Measurements from ENCODE around the gene VPS33B.
"Not testable (repeated sequence)": the region's sequence is repeated elsewhere in the genome, so short reads cannot be mapped to it uniquely, and the experiment has no call there.

The VPS33B gene

DNA sequence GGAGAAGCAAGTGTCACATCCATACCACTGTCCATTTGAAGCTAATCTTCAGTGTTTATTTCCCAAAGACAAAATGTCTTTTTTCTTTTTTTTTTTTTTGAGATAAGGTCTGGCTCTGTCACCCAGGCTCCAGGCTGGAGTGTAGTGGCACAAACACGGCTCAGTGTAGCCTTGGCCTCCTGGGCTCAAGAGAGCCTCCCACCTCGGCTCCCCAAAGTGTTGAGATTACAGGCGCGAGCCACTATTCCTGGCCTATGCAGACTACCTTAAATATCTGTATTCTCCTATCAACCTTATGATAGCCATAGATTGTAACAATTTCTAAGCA lies 27.7 kb upstream of the VPS33B start:
- Histone ChIP-seq H4K20me1 (ENCODE audit: low read depth, low read length) (no peaks in the 10 kb centered on the region), H3K79me2 (ENCODE audit: insufficient read depth, low read length) (no peaks in the 10 kb centered on the region), H3K27me3 (ENCODE audit: low read length) (no peaks in the 10 kb centered on the region), H3K9me3 (ENCODE audit: insufficient read depth, low read length) (no peaks in the 10 kb centered on the region), H3F3A (ENCODE audit: insufficient read depth) (no peaks in the 10 kb centered on the region), H3K4me2 (ENCODE audit: low read depth, low read length, poor library complexity, severe bottlenecking) (no peak overlapping the region), H3K4me3 (ENCODE audit: insufficient read depth, low read length, poor library complexity, severe bottlenecking) (no peak overlapping the region), H2AFZ (ENCODE audit: low read depth, low read length, severe bottlenecking) (no peak overlapping the region), H3K9me2 (replicated peaks; ENCODE audit: insufficient read depth, low read length) (no peaks in the 10 kb centered on the region), H3K9ac (ENCODE audit: low read length) (no peak overlapping the region), H3K27ac (ENCODE audit: low read depth, low read length) (no peak overlapping the region), H3K36me3 (ENCODE audit: low read length) (no peaks in the 10 kb centered on the region)
- no peak for TF ChIP-seq EZH2phosphoT487 (conservative IDR thresholded peaks at IDR 0.05; ENCODE audit: low read length)
- TF ChIP-seq, protein P1, sequence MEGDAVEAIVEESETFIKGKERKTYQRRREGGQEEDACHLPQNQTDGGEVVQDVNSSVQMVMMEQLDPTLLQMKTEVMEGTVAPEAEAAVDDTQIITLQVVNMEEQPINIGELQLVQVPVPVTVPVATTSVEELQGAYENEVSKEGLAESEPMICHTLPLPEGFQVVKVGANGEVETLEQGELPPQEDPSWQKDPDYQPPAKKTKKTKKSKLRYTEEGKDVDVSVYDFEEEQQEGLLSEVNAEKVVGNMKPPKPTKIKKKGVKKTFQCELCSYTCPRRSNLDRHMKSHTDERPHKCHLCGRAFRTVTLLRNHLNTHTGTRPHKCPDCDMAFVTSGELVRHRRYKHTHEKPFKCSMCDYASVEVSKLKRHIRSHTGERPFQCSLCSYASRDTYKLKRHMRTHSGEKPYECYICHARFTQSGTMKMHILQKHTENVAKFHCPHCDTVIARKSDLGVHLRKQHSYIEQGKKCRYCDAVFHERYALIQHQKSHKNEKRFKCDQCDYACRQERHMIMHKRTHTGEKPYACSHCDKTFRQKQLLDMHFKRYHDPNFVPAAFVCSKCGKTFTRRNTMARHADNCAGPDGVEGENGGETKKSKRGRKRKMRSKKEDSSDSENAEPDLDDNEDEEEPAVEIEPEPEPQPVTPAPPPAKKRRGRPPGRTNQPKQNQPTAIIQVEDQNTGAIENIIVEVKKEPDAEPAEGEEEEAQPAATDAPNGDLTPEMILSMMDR (IDR thresholded peaks at IDR 0.05; ENCODE audit: insufficient read depth, low read length, poor library complexity, severe bottlenecking) = no peak

DNA sequence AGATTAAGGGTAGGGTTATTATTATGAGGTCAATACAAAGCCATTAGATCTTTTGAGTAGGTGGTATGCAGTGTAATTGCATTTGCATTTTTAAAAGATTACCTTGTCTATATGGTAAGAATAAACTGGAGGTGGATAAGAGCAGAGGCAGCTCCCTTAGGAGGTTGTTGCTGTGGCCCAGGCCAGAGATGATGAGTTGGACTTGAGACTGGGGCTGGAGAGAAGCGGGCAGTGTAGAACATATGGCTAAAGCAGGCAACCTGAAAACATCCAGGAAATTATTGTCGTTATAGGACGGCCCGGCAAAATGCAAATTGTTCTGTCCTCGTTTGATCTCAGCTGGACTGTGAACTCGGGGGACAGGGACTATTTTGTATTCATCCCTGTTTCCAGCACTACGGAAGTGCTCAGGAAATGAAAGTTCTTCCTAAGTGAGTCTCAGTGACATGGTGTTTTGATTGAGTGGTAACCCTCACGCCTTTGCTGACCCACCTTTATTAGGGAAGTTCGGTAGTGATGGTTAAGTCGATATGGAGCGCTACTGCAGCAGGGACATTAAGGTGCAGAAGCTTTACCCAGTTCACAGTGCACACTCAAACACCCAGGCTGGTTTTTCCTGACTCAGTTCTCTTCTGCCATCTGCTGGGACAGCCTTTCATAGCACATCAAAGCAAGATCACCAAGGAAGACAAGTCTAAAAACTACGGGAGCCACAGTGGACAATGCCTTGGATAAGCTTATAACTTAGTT lies 27.2 kb upstream of the VPS33B start:
- Histone ChIP-seq H3K4me3 (ENCODE audit: insufficient read depth, low read length, poor library complexity, severe bottlenecking) (no peak overlapping the region), H3K79me2 (ENCODE audit: insufficient read depth, low read length) (no peaks in the 10 kb centered on the region), H3K9ac (ENCODE audit: low read length) (no peak overlapping the region), H3K27ac (ENCODE audit: low read depth, low read length) (no peak overlapping the region), H4K20me1 (ENCODE audit: low read depth, low read length) (no peaks in the 10 kb centered on the region), H3K9me2 (replicated peaks; ENCODE audit: insufficient read depth, low read length) (no peaks in the 10 kb centered on the region), H3K27me3 (ENCODE audit: low read length) (no peaks in the 10 kb centered on the region), H3F3A (ENCODE audit: insufficient read depth) (no peaks in the 10 kb centered on the region), H3K9me3 (ENCODE audit: insufficient read depth, low read length) (no peaks in the 10 kb centered on the region), H3K4me2 (ENCODE audit: low read depth, low read length, poor library complexity, severe bottlenecking) (no peak overlapping the region), H2AFZ (ENCODE audit: low read depth, low read length, severe bottlenecking) (no peak overlapping the region), H3K36me3 (ENCODE audit: low read length) (no peaks in the 10 kb centered on the region)
- TF ChIP-seq, protein P1 (IDR thresholded peaks at IDR 0.05; ENCODE audit: insufficient read depth, low read length, poor library complexity, severe bottlenecking) = peak; percentile 65
- no peak for TF ChIP-seq EZH2phosphoT487 (conservative IDR thresholded peaks at IDR 0.05; ENCODE audit: low read length)

DNA sequence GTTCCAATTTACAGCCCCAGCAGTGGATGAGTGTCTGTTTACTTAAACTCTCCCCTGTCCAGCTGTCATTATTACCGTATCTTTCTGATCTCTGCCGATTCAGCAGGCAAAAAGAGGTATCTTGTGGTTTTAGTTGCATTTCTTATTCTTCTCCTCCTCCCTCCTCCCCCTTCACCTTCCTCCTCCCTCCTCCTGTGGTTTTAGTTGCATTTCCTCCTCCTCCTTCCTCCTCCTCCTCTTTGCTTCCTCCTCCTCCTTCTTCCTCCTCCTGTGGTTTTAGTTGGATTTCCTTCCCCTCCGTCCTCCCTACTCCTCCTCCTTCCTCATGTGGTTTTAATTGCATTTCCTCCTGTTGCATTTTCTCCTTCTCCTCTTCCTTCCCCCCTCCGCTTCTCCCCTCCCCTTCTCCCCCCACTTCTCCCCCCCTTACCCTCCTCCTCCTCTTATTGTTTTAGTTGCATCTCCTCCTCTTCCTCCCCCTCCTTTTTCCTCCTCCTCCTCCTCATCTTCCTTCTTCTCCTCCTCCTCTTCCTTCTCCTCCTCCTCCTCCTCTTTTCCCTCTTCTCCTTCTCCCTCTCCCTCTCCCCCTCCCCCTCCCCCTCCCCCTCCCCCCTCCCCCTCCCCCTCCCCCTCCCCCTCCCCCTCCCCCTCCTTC lies 25.3 kb upstream of the VPS33B start:
- Histone ChIP-seq H3K27me3 (ENCODE audit: low read length) (no peaks in the 10 kb centered on the region), H2AFZ (ENCODE audit: low read depth, low read length, severe bottlenecking) (no peak overlapping the region), H3K4me3 (ENCODE audit: insufficient read depth, low read length, poor library complexity, severe bottlenecking) (no peak overlapping the region), H4K20me1 (ENCODE audit: low read depth, low read length) (no peaks in the 10 kb centered on the region), H3K9me3 (ENCODE audit: insufficient read depth, low read length) (no peaks in the 10 kb centered on the region), H3K27ac (ENCODE audit: low read depth, low read length) (no peak overlapping the region), H3K9ac (ENCODE audit: low read length) (no peak overlapping the region), H3K79me2 (ENCODE audit: insufficient read depth, low read length) (no peaks in the 10 kb centered on the region), H3K9me2 (replicated peaks; ENCODE audit: insufficient read depth, low read length) (no peaks in the 10 kb centered on the region), H3K4me2 (ENCODE audit: low read depth, low read length, poor library complexity, severe bottlenecking) (peak overlapping the region; percentile 12), H3K36me3 (ENCODE audit: low read length) (no peaks in the 10 kb centered on the region), H3F3A (ENCODE audit: insufficient read depth) (no peaks in the 10 kb centered on the region)
- TF ChIP-seq, protein P1 (IDR thresholded peaks at IDR 0.05; ENCODE audit: insufficient read depth, low read length, poor library complexity, severe bottlenecking) = no peak
- TF ChIP-seq EZH2phosphoT487 (conservative IDR thresholded peaks at IDR 0.05; ENCODE audit: low read length) = no peak

DNA sequence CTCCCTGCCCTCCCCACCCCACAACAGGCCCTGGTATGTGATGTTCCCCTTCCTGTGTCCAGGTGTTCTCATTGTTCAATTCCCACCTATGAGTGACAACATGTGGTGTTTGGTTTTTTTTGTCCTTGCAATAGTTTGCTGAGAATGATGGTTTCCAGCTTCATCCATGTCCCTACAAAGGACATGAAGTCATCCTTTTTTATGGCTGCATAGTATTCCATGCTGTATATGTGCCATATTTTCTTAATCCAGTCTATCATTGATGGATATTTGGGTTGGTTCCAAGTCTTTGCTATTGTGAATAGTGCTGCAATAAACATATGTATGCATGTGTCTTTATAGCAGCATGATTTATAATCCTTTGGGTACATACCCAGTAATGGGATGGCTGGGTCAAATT lies 23.7 kb upstream of the VPS33B start:
- not testable (repeated sequence) for H3F3A ChIP-seq (ENCODE audit: insufficient read depth); H3K4me3 ChIP-seq (ENCODE audit: insufficient read depth, low read length, poor library complexity, severe bottlenecking); H3K9me2 ChIP-seq (replicated peaks; ENCODE audit: insufficient read depth, low read length); H3K36me3 ChIP-seq (ENCODE audit: low read length); H3K9me3 ChIP-seq (ENCODE audit: insufficient read depth, low read length); H3K79me2 ChIP-seq (ENCODE audit: insufficient read depth, low read length); H2AFZ ChIP-seq (ENCODE audit: low read depth, low read length, severe bottlenecking); H3K27me3 ChIP-seq (ENCODE audit: low read length); H3K27ac ChIP-seq (ENCODE audit: low read depth, low read length); H4K20me1 ChIP-seq (ENCODE audit: low read depth, low read length); H3K9ac ChIP-seq (ENCODE audit: low read length); H3K4me2 ChIP-seq (ENCODE audit: low read depth, low read length, poor library complexity, severe bottlenecking)

Data from SU-DHL-6 (cell line).